ENCODE results near the gene RASA3.

- TF ChIP-seq CTCF (IDR thresholded peaks at IDR 0.05; ENCODE audit: control extremely low read depth in 1 of 3, insufficient read depth in 1 of 3, low read depth in 1 of 3, low read length in 3 of 3) (no peak), POU5F1 (IDR thresholded peaks at IDR 0.05; ENCODE audit: low read depth, low read length) (no peak), BCL11A (IDR thresholded peaks at IDR 0.05; ENCODE audit: low read depth in 2 of 2, low read length in 2 of 2) (no peak), ASH2L (IDR thresholded peaks at IDR 0.05; ENCODE audit: low read length) (no peak), KDM5A (IDR thresholded peaks at IDR 0.05; ENCODE audit: low read length) (no peak), JUND (IDR thresholded peaks at IDR 0.05; ENCODE audit: low read length) (no peak), EP300 (IDR thresholded peaks at IDR 0.05; ENCODE audit: borderline replicate concordance in 1 of 2, low read depth in 2 of 2, low read length in 2 of 2) (no peak), POLR2AphosphoS5 (IDR thresholded peaks at IDR 0.05; ENCODE audit: low read depth, low read length) (no peak), RXRA (IDR thresholded peaks at IDR 0.05; ENCODE audit: insufficient read depth, low read depth, low read length) (no peak), YY1 (IDR thresholded peaks at IDR 0.05; ENCODE audit: low read depth, low read length) (no peak), POLR2A (IDR thresholded peaks at IDR 0.05; ENCODE audit: control extremely low read depth in 1 of 2, low read depth in 2 of 2, low read length in 2 of 2) (no peak), ATF3 (IDR thresholded peaks at IDR 0.05; ENCODE audit: insufficient read depth, low read depth, low read length) (no peak), USF2 (IDR thresholded peaks at IDR 0.05; ENCODE audit: low read length) (no peak), MAX (IDR thresholded peaks at IDR 0.05) (no peak)
These were observed 117.1 kb downstream of the RASA3 start for GRCh38 chr13:114015111-114015968.
